GM18873 (cell line): Measurements from ENCODE around the gene TMEM135.
"Not testable (repeated sequence)": the region's sequence is repeated elsewhere in the genome, so short reads cannot be mapped to it uniquely, and the experiment has no call there.

Experiments
- ATAC-seq: cut with Tn5 transposase; IDR thresholded peaks from one replicate; pipeline ENCODE4 v1.9.1; 2021; ENCODE audit warnings: mild to moderate bottlenecking, moderate library complexity, moderate number of reproducible peaks; ENCODE audit not compliant: unreplicated experiment, low FRiP score

Gene TMEM135

GRCh38 chr11:87063982-87064381, 26.2 kb downstream of the TMEM135 start:
- ATAC-seq: no peak

GRCh38 chr11:87072787-87073186, 35.1 kb downstream of the TMEM135 start:
- no peak for ATAC-seq

- ATAC-seq: no peak
These were observed 38.6 kb downstream of the TMEM135 start for GRCh38 chr11:87076260-87076783.

GRCh38 chr11:87076874-87077429, 39.2 kb downstream of the TMEM135 start:
- no peak for ATAC-seq

GRCh38 chr11:87081358-87081757, 43.6 kb downstream of the TMEM135 start:
- ATAC-seq: peak; percentile 66

- ATAC-seq: no peak
These were observed 44.9 kb downstream of the TMEM135 start for GRCh38 chr11:87082590-87082989.

- ATAC-seq: no peak
These were observed 45.3 kb downstream of the TMEM135 start for GRCh38 chr11:87083029-87083428.

- ATAC-seq: no peak
These were observed 54.4 kb downstream of the TMEM135 start for GRCh38 chr11:87092159-87092558.

- no peak for ATAC-seq
These were observed 54.8 kb downstream of the TMEM135 start for GRCh38 chr11:87092567-87092966.

- peak; percentile 95 for ATAC-seq
These were observed 59.8 kb downstream of the TMEM135 start for GRCh38 chr11:87097582-87097981.

- ATAC-seq: no peak
These were observed 64.3 kb downstream of the TMEM135 start for GRCh38 chr11:87101956-87102580.

- not testable (repeated sequence) for ATAC-seq
These were observed 68.1 kb downstream of the TMEM135 start for GRCh38 chr11:87105826-87106225.

- ATAC-seq: not testable (repeated sequence)
These were observed 69.6 kb downstream of the TMEM135 start for GRCh38 chr11:87107379-87107778.

GRCh38 chr11:87110443-87111131, 72.9 kb downstream of the TMEM135 start:
- no peak for ATAC-seq

GRCh38 chr11:87114093-87114492, 76.4 kb downstream of the TMEM135 start:
- no peak for ATAC-seq

GRCh38 chr11:87116185-87116584, 78.5 kb downstream of the TMEM135 start:
- no peak for ATAC-seq

GRCh38 chr11:87120937-87121336, 83.2 kb downstream of the TMEM135 start:
- no peak for ATAC-seq

GRCh38 chr11:87122852-87123251, 85.1 kb downstream of the TMEM135 start:
- ATAC-seq: no peak

- no peak for ATAC-seq
These were observed 87.5 kb downstream of the TMEM135 start for GRCh38 chr11:87125257-87125656.

- no peak for ATAC-seq
These were observed 89.4 kb downstream of the TMEM135 start for GRCh38 chr11:87127101-87127500.

- no peak for ATAC-seq
These were observed 90.6 kb downstream of the TMEM135 start for GRCh38 chr11:87128372-87128771.
